GM21825 (cell line): ENCODE measurements around the gene KDM5C.

Experiments used
- ATAC-seq: cut with Tn5 transposase; IDR thresholded peaks from one replicate; pipeline ENCODE4 v1.9.1; 2021; ENCODE audit warnings: mild to moderate bottlenecking, moderate library complexity; ENCODE audit not compliant: unreplicated experiment

KDM5C gene

GRCh38 chrX:53251307-53251706 lies 26.3 kb upstream of the KDM5C start:
- no peak for ATAC-seq

GRCh38 chrX:53250556-53250955 lies 25.5 kb upstream of the KDM5C start:
- ATAC-seq: no peak

- no peak for ATAC-seq
Observed at GRCh38 chrX:53249408-53250042, 24.5 kb upstream of the KDM5C start.

GRCh38 chrX:53247928-53248327 lies 22.9 kb upstream of the KDM5C start:
- no peak for ATAC-seq

GRCh38 chrX:53246231-53246630 lies 21.2 kb upstream of the KDM5C start:
- ATAC-seq: no peak

- ATAC-seq: no peak
Observed at GRCh38 chrX:53244610-53245009, 19.6 kb upstream of the KDM5C start.

- ATAC-seq: no peak
Observed at GRCh38 chrX:53242310-53242709, 17.3 kb upstream of the KDM5C start.

- ATAC-seq: no peak
Observed at GRCh38 chrX:53241558-53241957, 16.6 kb upstream of the KDM5C start.

- no peak for ATAC-seq
Observed at GRCh38 chrX:53239474-53239873, 14.5 kb upstream of the KDM5C start.

GRCh38 chrX:53237056-53237455 lies 12.0 kb upstream of the KDM5C start:
- ATAC-seq: no peak

GRCh38 chrX:53236025-53236679 lies 11.1 kb upstream of the KDM5C start:
- ATAC-seq: no peak

GRCh38 chrX:53235566-53235965 lies 10.6 kb upstream of the KDM5C start:
- no peak for ATAC-seq

GRCh38 chrX:53234484-53234883 lies 9.5 kb upstream of the KDM5C start:
- ATAC-seq: no peak

- ATAC-seq: no peak
Observed at GRCh38 chrX:53233536-53233935, 8.5 kb upstream of the KDM5C start.

- no peak for ATAC-seq
Observed at GRCh38 chrX:53230116-53230515, 5.1 kb upstream of the KDM5C start.

GRCh38 chrX:53227224-53227765 lies 2.3 kb upstream of the KDM5C start:
- ATAC-seq: no peak

GRCh38 chrX:53223955-53224859 lies 800 bp downstream of the KDM5C start:
- ATAC-seq: peak; percentile 4

GRCh38 chrX:53223068-53223693 lies 1.8 kb downstream of the KDM5C start:
- ATAC-seq: no peak

- ATAC-seq: no peak
Observed at GRCh38 chrX:53211391-53211978, 13.5 kb downstream of the KDM5C start.

- no peak for ATAC-seq
Observed at GRCh38 chrX:53196678-53197077, 28.3 kb downstream of the KDM5C start.

GRCh38 chrX:53195401-53195800 lies 29.6 kb downstream of the KDM5C start:
- no peak for ATAC-seq
